ENCODE data around the gene METTL21C. TPM values are rescaled to one million over a fixed set of nuclear protein-coding genes. Genes with fewer than 3 reads are reported as not detected.

Gene METTL21C
- total RNA-seq: not detected

GRCh38 chr13:102694937-102695336 is at the start of gene METTL21C:
TSS of gene METTL21C (minus strand) at chr13:102695044. CDS start at chr13:102694498, 546 bp downstream.
- Histone ChIP-seq H3K36me3 (no peaks in the 10 kb centered on the region), H3K4me1 (no peaks in the 10 kb centered on the region), H3K9me3 (no peaks in the 10 kb centered on the region), H3K27me3 (peaks cover 3% of the 10 kb centered on the region), H3K9ac (ENCODE audit: low read depth in 2 of 2, low read length in 2 of 2) (no peak within 1 kb of the TSS), H3K4me3 (no peak within 1 kb of the TSS), H3K27ac (no peak within 1 kb of the TSS)
- no peak for DNase-seq
- TF ChIP-seq CTCF (IDR thresholded peaks at IDR 0.05): no peak
- intact Hi-C loops (cut with DNase I): no loop called here

- H3K36me3 ChIP-seq: no peaks in the 10 kb centered on the region
- DNase-seq: no peak
- no peaks in the 10 kb centered on the region for H3K4me1 ChIP-seq
- intact Hi-C loops (cut with DNase I): no loop called here
- H3K4me3 ChIP-seq: no peak overlapping the region
- no peak for TF ChIP-seq CTCF (IDR thresholded peaks at IDR 0.05)
- no peak overlapping the region for H3K27ac ChIP-seq
- no peaks in the 10 kb centered on the region for H3K27me3 ChIP-seq
- H3K9ac ChIP-seq (ENCODE audit: low read depth in 2 of 2, low read length in 2 of 2): no peak overlapping the region
- no peaks in the 10 kb centered on the region for H3K9me3 ChIP-seq
Observed at GRCh38 chr13:102742506-102742905, 47.7 kb upstream of the METTL21C start.

- Histone ChIP-seq H3K9ac (ENCODE audit: low read depth in 2 of 2, low read length in 2 of 2) (no peak overlapping the region), H3K27me3 (no peaks in the 10 kb centered on the region), H3K27ac (no peak overlapping the region), H3K4me3 (no peak overlapping the region), H3K36me3 (no peaks in the 10 kb centered on the region), H3K9me3 (no peaks in the 10 kb centered on the region), H3K4me1 (no peaks in the 10 kb centered on the region)
- DNase-seq: no peak
- no peak for TF ChIP-seq CTCF (IDR thresholded peaks at IDR 0.05)
- intact Hi-C loops (cut with DNase I): no loop called here
Observed at GRCh38 chr13:102742101-102742500, 47.3 kb upstream of the METTL21C start.

GRCh38 chr13:102729560-102730270 is 34.9 kb upstream of the METTL21C start:
- no peak for TF ChIP-seq CTCF (IDR thresholded peaks at IDR 0.05)
- Histone ChIP-seq H3K4me1 (no peaks in the 10 kb centered on the region), H3K27me3 (no peaks in the 10 kb centered on the region), H3K4me3 (no peak overlapping the region), H3K27ac (no peak overlapping the region), H3K9me3 (no peaks in the 10 kb centered on the region), H3K9ac (ENCODE audit: low read depth in 2 of 2, low read length in 2 of 2) (no peak overlapping the region), H3K36me3 (no peaks in the 10 kb centered on the region)
- intact Hi-C loops (cut with DNase I): no loop called here
- DNase-seq: no peak

- no peaks in the 10 kb centered on the region for H3K27me3 ChIP-seq
- H3K4me1 ChIP-seq: no peaks in the 10 kb centered on the region
- H3K36me3 ChIP-seq: no peaks in the 10 kb centered on the region
- H3K27ac ChIP-seq: no peak overlapping the region
- TF ChIP-seq CTCF (IDR thresholded peaks at IDR 0.05): no peak
- intact Hi-C loops (cut with DNase I): no loop called here
- H3K4me3 ChIP-seq: no peak overlapping the region
- H3K9me3 ChIP-seq: no peaks in the 10 kb centered on the region
- no peak for DNase-seq
- no peak overlapping the region for H3K9ac ChIP-seq (ENCODE audit: low read depth in 2 of 2, low read length in 2 of 2)
Observed at GRCh38 chr13:102726430-102726829, 31.6 kb upstream of the METTL21C start.
